GM12892 (cell line): ENCODE measurements around the gene LMX1B.

Source experiments
- DNase-seq: peaks from one replicate; pipeline ENCODE4 v3.0.0; 2011; ENCODE audit not compliant: insufficient read length
- FAIRE-seq: peaks from 2 replicates; lab custom pipeline; 2011; peaks lifted over from hg19 to GRCh38; lab: Jason Lieb, UNC
- POLR2A ChIP-seq: IDR thresholded peaks from 2 replicates; pipeline ENCODE4 v1.6.1; 2011; ENCODE audit warnings: low read depth, low read length, control low read depth
- POLR2AphosphoS5 ChIP-seq: IDR thresholded peaks from 2 replicates; pipeline ENCODE4 v1.6.1; 2011; ENCODE audit warnings: low read depth, low read length, control low read depth
- TAF1 ChIP-seq: IDR thresholded peaks from 2 replicates; pipeline ENCODE4 v1.6.1; 2011; ENCODE audit warnings: low read depth, mild to moderate bottlenecking, control low read depth, low read length, borderline replicate concordance

Gene LMX1B

DNA sequence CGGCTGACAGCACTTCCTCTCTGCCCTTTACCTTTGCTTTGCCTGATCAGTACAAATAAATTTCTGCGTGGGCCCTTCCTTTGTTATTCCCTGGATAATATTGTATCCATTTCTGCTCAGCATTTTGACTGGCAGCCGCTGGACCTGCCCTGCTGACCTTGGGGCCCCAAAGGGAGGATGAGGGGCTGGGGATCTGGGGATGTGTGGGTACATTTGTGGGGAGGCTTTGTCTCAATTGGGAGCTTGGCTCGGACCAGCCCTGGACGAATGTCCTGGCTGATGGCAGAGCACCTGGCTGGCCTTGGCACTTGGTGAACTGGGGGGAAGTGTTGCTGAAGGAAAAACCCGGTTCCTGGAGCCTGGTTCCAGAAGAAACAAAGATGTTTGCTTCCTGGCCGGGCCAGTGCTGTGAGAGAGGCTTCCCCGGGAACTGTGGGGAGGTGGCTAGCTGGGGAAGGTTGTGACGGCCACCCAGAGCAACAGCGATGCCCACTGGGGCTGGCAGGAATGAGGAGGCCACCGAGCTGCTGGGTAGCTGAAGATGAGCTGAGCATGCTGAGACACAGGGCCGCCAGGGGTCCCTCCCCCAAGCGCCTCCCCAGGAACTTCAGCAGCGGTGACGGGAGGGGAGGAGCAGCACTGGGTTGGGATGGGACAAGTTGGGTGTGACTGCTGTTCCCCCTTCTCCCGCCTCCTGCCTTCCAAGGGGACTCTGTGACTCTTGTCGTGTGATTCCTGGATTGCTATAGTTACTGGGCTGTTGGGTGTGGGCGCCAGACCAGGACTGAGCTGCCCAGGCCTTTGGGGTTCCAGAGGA is 8.4 kb downstream of the LMX1B start:
- DNase-seq, result no peak
- no peak for TF ChIP-seq POLR2A
- no peak for TF ChIP-seq TAF1
- no peak for TF ChIP-seq POLR2AphosphoS5
- FAIRE-seq, result no peak

DNA sequence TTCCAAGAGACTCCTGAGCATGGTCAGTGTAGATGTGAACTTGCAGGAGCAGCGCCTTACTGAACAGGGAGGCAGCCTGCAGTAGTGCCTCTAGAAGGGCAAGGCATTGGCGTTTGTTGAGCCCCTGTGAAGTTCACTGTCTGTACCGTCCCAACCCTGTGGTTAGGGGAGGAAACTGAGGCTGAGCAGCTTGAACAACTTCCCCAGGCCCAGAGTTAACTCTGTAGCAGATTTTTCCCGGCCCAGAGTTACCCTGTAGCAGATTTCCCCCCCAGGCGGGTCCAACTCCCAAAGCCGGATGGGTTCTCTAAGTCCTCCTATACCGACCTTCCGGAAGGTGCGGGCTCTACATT is 9.6 kb downstream of the LMX1B start:
- TF ChIP-seq POLR2A (no peak), POLR2AphosphoS5 (no peak)
- DNase-seq, result no peak
- no peak for FAIRE-seq

DNA sequence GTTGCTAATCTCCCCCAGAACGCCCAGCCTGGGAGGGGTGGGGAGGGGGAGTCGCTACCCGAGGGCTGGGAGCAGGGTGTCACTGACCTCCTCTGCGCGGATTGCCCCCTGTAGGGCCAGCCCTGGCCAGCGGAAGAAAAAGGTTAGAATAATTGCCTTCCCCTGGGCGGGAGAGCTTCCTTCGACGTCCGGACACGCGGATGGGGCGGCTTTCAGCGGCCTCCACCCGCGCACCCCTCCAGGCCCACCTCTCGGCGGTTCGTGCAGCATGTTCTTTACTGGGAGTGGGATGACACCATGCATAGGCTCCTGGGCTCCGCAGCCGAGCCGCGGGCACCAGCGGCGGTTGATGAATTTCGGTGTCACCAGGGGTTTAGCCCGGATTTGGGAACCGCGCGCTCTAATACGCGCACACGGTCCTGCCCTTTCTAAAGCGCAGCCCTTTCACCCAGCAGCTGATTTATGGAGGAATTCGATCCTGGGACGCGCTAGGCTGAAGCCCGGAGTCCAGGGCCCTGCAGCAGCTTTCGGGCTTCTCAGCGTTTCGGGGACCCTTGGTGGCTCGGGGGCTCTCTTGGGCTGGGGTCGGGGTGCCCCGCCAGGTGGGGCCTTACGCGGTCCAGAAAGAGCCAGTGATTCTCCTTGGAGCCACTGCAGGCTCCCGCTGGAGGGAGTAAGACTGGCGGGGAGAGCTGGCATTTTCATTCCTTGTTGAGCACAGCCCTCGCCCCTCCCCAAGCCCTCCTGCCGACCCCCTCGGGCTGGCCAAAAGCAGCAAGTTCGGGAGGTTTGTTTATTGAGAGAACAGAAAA is 10.1 kb downstream of the LMX1B start:
- no peak for DNase-seq
- TF ChIP-seq TAF1 (no peak), POLR2AphosphoS5 (no peak), POLR2A (no peak)
- no peak for FAIRE-seq

DNA sequence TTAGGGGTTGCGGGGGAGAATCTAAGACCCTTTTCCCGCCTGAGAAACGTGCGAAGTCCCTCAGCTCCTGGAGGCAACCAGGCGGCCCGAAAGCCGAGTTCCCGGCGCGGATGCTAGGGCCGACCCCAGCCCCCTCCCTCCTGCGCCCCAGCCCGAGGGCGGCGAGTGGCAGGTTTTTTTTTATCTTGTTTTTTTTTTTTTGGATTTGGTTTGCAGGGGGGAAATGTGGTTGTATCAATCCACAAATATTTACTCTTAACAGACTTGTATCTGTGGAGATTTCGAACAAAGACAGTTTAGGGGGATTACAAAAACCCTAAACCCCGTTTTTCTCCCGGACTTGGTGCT is 10.7 kb downstream of the LMX1B start:
- TF ChIP-seq TAF1 (no peak), POLR2A (no peak), POLR2AphosphoS5 (no peak)
- no peak for DNase-seq
- no peak for FAIRE-seq

DNA sequence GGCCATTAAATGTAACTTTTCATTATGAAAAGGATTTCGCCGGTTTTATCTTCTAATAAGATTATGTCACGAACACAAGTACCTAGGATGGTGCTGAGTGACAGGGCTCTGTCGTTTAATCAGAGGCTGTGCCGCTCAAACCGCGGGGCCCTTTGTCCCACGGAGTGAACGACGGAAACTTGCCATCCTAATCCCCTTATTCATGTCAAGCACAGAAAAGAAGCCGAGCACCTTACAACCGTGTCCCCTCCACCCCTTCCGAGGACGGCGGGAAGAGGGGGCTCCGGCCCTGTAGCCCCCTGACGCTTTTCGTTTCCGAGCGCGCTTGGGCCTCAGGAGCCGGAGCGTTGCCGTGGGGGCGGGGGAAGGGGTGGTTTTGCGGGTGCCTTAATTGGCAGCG is 11.2 kb downstream of the LMX1B start:
- DNase-seq (no peak), FAIRE-seq (no peak)
- TF ChIP-seq TAF1 (no peak), POLR2AphosphoS5 (no peak), POLR2A (no peak)

DNA sequence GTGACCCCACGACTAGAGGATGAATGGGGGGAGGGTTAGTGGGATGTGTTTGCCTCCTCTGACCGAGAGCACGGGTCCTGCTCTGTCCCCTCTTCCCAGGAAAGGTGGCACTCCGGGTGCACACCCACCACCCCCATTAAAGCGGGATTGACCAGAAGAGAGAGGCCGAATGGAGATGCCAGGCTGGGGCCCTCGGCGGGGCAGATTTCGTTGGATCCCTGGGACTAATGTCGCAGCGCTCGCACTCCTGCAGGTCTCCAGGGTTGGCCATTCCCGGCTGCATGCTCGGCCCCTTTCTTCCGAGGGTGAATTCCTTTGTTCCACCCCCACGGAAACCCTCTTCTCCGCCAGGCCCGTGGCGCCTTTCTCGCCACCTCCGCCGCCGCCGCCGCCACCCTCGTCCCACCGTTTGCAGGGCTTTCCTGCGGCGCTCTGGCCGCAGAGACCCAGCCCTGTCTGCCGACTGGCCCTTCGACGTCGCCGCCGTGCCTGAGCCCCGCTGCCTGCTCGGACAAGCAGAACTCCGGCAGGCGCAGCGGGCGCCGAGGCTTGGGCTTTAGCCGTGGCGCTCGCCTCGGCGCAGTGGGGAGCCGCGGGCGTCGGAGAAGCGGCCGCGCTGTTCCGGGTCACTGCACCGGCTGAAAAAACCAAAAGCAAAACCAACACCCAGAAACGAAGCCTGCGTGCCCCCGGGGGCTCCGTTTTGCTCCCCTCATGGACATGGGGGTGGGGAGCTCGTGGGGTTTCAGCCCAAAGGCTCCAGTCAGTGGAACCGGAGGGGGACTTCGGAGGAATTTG is 11.8 kb downstream of the LMX1B start:
- DNase-seq, result no peak
- no peak for FAIRE-seq
- TF ChIP-seq TAF1 (no peak), POLR2AphosphoS5 (no peak), POLR2A (no peak)

DNA sequence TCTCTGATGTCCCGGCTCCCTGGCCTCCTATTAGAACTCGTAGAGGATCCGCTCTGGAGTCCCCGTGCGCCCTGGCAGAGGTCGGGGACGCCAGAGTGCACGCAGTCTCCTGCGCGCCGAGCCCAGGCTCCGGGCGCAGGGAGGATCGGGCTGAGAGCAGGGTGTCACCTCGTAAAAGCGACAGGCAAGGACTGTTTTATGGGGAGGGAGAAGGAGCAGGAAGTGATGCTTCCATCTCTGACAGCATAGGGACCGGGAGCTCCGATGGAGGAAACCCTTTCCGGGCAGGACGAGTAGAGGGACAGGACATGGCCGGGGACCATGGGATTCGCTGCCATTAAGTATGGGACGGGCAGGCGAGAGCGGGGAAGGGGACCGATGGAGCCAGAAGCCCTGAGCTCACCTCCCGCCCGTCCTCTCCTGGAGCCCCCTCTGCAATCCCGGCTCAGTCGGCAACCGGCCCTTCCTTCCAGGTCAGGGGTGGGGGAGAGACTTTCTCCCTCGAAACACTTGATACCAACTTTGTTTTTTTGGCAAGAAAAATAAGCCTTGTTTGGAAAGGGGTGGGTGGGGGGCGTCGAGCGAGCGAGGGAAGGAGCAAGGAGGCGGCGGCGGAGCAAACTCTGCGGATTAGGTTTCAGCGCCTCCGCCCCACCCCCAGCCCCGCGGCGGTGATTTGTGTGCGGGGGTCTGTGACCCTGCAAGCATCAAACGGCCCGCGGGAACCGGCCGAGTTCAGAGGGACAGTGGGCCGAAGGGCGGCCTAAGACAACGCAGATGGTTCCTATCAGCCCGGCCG is 12.6 kb downstream of the LMX1B start:
- no peak for DNase-seq
- no peak for FAIRE-seq

DNA sequence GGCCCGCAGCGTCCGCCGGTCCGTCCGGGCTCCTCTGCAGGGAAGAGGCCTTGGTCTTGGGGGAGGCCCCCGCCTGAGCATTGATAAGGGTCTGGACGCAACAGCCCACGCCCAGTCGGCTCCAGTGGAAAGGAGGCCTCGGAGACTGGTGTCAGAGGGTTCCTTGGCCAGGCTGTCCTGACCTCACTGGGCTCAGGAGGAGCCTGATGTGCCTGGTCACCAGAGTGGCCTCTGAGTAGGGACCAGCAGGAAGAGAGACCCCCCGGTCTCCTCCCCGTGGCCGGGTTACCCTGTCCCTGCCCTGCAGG is 13.2 kb downstream of the LMX1B start:
- no peak for TF ChIP-seq TAF1
- TF ChIP-seq POLR2AphosphoS5, result no peak
- TF ChIP-seq POLR2A, result no peak
- no peak for FAIRE-seq
- DNase-seq, result no peak

More for the DNA sequence above, 12.6 kb downstream of the LMX1B start:
- no peak for TF ChIP-seq TAF1
- TF ChIP-seq POLR2AphosphoS5, result no peak
- TF ChIP-seq POLR2A, result no peak

DNA sequence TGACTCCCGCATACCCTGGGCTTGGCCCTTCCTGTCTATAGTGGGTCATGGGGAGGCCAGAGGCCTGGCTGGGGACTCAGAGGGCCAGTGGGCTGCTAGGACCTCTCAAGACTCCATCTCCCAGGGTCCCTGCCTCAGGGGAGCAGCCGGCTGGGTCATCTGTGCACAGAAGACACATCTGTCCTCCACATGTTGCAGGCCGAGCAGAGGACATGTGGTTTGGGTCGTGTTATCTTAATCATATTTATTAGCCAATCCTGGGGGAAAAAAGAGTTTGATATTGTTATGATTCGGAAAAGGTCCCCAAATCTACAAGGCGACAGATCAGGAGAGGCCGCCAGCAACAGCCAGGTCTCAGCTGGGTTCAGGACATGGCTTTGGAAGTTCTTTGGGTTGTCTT is 14.4 kb downstream of the LMX1B start:
- FAIRE-seq (no peak), DNase-seq (no peak)
- no peak for TF ChIP-seq TAF1
- TF ChIP-seq POLR2A, result no peak
- no peak for TF ChIP-seq POLR2AphosphoS5

DNA sequence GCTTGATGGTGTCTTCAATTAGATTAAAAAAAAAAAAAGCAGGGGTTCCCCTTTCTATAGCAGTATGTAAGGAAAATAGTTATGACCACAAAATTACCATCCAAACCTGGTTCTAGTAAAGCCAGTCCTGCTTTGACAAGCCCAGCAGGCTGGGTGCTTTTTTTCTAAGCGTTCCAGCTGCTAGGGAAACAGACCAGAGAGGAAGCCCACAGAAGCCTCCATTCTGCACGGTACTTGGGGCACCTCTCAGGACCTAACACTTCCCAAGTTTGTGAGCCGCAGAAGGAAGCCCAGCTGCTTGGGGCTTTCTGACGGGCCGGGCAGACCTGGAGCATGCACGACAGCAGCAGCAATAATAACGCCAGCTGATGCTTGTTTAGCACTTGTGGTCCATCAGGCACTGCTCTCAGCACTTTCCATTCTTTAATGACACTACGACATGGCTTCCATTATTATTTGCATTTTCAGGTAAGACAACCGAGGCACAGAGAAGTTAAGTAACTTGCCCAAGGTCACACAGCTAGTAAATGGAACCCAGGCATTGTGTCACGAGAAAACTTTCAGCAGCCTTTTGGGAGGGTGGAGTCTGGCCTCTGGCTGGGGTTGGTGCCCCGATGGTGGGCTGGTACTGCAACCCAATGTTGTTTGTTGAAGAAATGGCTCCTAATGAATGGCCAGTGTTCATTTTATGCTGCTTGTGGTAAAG is 15.4 kb downstream of the LMX1B start:
- FAIRE-seq (no peak), DNase-seq (no peak)
- TF ChIP-seq POLR2AphosphoS5, result no peak
